Activated CD4-positive, CD25-positive, alpha-beta regulatory T cell treated with anti-CD3 and anti-CD28 coated beads, Interleukin-2, amount 50 U/mL, for 24 hours (primary cell): ENCODE measurements around the gene AAGAB.

ENCODE experiments used
- ATAC-seq, 2 donors: fragments of 150-1000 bp; cut with Tn5 transposase; one replicate each; pipeline ENCODE4 v1.10.0; 2021; ENCODE audit warnings: mild to moderate bottlenecking in 1 of 2, moderate library complexity in 1 of 2

The AAGAB gene

DNA sequence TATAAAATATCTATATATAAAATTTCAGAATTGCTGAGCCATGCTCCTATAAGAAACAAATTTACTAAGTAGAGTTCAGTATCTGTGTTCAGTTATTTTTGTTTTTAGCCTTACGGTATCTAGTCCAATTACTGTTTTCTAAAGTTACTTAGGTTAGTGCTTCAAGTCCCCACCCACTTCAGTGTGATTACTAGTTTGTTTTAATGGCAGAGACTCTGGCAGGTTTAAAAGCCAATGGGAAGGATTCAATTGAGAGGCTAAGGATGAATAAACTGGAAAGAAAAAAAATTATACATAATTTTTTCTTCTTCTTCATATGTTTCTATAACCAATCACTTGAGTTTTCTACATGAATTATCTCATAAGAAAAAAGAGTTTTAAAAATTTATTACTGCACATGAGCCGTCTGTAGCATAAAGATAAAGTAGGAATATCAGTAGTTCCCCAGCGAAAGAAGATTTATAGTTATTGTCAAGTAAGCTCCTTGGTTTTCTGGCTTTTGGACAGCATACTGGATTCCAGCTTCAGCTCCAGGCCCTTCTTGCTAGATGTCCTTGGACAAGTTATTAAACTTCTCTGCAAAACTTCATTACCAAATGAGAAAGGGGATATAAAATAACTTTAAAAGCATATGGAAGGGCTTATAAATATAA is 46.8 kb downstream of the AAGAB start:
- no peak for ATAC-seq

DNA sequence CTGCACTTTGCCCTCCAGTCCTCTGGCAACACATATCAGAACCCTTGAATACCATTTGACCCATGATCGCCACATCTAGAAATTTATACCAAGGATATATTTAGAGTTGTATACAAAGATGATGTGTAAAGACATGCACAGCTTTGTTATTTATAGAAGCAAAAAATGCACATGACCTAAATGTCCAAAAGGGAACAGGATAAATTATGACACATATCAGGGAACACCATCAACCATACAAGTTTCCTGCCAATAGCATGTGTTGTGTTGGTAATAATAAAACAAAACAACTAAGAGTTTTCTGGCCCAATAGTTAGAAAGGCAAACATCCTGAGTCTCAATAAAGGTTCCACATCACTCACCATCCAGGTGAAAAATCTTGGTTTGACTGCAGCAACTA is 51.5 kb downstream of the AAGAB start:
- ATAC-seq, result no peak

DNA sequence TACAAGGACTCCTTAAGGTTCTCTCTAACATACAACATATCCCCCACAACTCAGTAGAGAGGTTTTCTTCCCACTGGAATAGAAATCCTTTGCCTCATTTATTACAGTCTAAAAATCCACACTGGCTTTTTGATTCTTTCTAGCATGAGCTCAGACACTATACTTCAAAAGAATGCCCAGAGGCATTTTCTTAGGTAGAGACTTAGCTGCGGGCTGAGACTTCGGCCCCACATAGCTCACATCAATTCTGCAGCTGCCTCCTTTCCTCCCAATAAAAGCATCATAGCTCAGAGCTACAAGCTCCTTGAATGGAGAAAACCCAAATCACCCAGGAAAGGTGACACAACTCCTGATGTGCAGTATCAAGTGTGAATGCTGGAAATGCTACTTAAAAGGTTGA is 52.4 kb downstream of the AAGAB start:
- no peak for ATAC-seq

DNA sequence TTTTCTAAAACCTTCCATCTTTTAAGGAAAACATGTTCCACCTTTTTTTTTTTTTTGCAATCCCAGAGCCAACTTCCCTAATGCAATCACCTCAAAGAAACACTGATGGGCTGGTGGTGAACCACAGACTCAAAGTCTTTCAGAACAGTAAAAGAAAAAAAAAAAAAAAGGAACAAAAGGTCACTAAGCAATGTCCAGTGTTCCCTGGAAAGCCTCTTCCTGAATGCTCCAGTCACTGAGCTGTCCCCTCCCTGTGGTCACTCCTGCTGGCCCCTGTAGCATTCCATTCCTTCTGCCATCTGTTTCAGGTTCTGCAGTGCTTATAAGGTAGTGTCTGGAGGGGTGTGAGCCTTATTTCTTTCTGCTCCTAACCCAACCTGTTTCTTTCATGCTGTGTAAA is 53.3 kb downstream of the AAGAB start:
- no peak for ATAC-seq

DNA sequence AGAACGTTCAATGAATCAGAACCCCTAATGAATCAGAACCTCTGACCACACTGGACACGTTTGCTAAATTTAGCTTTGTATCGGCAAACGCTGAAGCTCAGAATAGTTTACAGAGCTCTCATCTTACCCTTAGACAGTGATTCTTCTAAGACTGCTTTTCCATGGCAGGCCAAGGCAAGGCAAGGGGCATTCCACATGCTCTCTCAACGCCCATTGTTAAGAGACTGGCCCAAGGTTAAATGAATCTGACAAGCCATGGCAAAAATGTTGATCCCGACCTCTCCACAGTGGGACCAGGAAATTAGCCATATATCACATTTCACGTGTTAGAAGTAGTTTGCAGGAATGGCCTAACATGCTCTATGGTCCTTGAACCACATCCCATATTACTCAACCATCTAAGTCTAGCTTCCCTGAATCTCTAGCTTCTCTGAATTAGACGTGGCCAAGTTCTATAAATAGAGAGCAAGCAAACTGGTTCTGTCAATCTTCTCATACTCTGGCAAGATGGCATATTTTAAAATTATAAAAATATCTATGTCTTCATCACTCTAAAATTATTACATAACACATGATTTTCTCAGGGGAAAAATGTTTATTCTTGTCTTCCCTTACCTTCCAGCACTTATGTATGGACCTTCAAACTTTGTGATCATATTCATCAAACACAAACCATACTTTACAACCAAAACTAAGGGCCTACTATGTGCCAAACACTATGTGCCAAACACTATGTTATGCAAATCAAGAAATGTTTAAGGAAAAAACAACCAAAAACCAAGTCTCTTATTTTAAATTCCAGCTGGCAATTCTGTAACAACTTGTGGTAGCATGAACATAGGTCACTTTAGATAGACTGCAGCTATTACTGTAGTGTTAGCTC is 54.3 kb downstream of the AAGAB start:
- no peak for ATAC-seq

DNA sequence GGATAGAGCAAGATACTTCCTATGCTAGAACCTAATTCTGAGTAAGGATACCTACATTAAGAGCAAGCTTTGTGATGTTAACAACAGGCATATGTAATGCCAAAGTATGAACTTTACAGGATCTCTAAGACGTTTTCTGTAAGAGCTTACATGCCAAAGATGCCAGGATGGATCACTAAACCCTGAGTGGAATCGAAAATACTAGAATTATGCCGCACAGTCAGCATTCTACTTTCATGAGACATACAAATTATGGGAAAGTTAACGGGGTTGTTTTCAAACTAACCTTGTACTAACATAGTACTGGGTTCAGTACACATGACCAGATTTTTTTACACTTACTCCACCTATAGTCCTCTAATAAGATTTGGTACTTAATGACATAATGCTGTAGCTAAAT is 55.1 kb downstream of the AAGAB start:
- no peak for ATAC-seq

DNA sequence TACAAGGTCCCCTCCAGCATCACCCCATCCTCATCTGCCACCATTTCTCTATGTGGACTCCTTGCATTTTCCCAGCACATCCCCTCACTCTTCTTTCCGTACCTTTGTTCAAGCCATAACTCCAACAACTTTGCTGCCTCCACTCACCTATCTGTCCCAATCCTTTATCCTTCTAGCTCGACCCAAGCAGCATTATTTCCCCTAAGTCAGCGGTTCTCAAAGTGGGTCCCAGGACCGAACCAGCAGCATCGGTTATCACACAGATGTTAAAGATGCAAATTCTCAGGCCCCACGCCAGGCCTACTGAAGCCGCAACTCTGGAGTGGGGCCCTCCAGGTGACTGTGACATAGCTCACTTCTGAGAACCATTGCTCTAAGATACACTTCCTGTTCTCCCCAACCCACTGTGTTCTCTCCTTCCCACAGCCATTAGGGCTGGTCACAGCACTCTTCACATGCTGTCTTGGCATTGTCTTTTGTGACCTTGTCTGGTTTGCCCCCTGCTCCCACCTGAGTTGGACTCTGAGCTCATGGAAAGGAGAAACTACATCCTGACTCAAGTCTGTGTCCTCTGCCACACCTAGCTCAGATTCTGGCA is 56.2 kb downstream of the AAGAB start:
- ATAC-seq, result peak; percentile 58 to 75

DNA sequence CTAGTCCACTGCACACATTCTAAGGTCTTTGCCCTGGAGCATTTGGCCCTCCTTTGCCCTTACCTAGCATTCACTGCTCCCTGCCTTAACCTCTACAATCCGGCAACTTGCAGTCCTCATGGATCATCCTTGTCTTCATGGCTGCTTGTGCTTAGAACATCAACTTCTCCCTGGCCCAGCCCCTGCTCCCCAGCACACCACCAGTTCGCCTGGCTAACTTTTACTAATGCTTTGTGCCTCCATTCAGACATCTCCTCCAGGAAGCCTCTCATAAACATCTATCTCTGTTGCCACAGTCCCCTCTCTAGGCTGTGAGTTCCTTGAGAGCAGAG is 57.1 kb downstream of the AAGAB start:
- no peak for ATAC-seq

DNA sequence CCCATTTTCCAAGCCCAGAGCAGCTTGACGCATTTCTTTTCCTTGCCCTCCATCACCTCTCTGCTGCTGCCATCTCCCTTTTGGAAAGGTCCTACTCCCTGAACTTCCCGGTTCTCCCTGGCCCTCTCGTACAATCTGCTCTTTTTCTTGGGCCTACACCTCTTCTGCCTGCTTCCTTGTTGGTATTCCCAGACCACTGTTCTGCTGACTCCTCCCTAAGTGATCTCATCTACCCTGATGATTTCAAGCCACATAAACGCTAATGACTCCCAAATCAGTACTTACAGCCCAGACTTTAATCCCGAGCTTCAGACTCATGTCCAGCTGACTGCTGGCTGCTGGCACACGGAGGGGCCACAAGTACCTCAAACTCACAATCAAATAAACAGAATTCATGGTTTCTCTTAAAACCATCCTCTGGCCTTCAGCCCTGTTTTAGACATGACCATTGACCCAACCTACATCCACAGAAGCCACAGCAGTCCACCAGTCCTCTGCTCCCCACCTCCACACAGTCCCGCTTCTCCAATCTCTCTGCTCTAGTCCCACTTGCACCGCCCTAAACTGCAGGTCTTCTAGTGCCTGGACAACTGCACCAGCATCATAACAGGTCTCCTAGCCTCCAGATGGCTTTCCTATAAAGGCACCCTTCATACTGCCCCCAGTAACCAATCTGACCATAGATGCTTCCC is 57.6 kb downstream of the AAGAB start:
- ATAC-seq, result no peak

DNA sequence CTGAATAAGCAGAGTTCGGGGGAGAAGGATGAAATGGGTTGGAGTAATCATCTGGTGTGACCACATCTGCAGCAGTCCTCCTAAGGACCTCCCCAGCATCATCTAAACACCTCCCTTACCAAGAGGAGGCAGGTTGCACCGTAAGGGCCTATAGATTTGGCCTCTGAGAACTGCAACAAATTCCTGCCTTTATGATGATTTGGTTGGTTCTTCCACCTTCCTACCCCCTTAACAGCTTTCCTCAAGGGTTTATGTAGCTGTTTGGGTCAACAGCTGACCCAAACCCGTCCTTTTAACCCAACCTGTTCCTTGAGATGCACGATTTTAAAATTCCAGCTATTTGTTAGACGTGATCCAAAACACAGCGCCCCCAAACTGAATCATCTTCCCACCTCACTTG is 58.2 kb downstream of the AAGAB start:
- ATAC-seq, result no peak

DNA sequence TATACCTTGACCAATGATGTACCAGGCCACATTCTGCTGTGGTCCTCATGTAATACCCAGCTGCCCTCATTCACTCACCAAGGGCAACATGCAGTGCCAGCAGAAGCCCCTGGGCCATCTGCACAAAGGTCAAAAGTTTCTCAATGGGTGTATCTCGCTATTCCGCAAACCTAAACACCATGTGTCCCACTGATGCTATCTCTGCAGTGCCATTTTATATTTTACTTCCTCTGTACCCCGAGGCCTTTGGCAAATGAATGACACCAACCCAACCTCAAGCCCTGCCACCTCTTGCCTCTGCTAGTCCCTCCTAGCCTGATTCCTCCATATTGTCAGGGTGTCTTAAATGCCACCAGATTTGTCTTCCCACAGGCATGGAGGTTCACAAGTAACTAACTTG is 59.2 kb downstream of the AAGAB start:
- no peak for ATAC-seq

DNA sequence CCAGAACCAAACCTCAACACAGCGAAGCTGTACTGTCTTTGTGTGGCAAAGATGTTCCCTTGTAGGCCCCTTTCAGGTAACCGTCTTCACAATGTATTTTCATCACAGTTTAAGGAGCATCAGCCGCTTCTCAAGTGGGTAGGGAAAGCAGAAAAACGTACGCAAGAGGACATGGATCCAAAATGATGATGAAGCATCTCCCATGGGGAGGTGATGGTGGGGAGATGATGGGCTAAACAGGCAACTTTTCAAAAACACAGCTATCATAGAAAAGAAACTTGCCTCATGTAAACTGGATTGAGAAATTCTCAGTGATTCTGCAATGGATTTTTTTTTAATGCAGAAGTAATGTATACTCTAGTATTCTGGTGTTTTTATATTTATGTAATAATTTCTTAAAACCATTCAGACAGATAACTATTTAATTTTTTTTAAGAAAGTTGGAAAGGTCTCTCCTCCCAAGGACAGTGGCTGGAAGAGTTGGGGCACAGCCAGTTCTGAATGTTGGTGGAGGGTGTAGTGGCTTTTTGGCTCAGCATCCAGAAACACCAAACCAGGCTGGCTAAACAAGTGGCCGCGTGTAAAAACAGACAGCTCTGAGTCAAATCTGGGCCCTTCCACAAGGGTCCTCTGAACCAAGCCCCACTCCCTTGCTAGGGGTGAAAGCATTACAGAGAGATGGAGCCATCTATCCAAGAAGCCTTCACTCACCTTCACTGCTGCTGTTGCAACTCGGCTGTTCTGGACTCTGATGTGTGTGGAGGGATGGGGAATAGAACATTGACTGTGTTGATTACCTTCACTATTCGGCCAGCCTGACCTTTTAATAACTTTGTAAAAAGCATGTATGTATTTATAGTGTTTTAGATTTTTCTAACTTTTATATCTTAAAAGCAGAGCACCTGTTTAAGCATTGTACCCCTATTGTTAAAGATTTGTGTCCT is 60.0 kb downstream of the AAGAB start:
- no peak for ATAC-seq

DNA sequence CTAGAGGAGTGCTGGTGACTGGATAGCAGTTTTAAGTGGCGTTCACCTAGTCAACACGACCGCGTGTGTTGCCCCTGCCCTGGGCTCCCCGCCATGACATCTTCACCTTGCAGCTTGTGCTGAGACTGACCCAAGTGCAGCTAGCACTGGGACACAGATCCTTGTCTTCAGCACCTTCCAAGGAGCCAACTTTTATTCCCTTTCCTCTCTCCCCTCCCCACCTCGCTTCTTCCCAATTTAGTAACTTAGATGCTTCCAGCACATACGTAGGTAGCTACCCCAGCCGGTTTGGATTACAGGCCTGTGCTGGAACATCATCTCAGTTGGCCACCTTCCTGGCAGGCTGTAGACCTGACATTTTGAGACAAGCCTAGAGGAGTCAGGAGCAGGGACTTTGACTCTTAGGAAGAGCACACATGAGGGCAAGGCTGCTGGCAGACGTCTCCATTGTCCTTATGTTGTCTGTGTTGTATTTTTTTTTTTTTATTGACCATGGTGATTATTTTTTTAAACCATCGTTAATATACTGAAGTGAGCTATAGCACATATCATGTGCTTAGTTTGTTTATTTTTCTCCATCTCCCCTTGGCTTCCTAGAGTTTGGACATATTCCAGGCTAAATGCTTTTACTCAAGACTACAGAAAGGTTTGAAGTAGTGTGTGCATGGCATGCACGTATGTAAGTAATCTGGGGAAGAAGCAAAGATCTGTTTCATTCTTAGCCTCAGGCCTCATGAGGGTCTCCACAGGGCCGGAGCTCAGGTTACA is 61.1 kb downstream of the AAGAB start:
- ATAC-seq, result no peak

DNA sequence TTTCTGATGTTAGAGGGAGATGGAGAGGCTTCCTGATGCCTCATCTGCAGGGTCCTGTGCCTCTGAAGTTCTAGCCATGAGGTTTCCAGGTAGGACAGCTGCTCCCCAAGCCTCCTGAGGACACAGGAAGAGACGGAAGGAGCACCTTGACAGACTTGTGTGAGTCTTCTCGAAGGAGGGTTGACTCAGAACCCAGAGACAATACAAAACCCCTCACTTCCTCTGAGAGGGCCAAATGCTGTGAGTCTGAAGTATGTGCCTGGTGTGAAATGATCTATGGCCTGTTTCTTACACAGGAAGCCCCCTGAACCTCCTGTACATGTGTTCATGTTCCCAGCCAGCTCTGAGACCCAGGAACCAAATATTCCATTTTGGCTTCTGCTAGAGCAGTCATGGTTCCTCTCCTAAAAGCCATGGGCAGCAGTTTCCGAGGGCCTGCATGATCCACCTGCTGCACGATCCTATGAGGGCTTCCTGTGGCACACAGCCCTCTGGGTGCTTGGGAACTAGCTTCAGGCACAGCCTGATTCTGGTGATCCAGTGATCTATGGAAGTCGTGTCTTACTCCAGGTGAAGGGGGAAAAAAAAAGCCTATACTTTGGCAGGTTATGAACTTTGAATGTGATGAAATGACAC is 62.2 kb downstream of the AAGAB start:
- ATAC-seq, result no peak

DNA sequence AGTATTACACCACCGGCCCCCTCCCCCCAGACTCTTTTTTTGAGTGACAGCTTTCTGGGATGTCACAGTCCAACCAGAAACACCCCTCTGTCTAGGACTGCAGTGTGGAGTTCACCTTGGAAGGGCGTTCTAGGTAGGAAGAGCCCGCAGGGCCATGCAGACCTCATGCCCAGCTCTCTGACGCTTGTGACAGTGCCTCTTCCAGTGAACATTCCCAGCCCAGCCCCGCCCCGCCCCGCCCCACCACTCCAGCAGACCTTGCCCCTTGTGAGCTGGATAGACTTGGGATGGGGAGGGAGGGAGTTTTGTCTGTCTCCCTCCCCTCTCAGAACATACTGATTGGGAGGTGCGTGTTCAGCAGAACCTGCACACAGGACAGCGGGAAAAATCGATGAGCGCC is 63.6 kb downstream of the AAGAB start:
- ATAC-seq, result no peak

DNA sequence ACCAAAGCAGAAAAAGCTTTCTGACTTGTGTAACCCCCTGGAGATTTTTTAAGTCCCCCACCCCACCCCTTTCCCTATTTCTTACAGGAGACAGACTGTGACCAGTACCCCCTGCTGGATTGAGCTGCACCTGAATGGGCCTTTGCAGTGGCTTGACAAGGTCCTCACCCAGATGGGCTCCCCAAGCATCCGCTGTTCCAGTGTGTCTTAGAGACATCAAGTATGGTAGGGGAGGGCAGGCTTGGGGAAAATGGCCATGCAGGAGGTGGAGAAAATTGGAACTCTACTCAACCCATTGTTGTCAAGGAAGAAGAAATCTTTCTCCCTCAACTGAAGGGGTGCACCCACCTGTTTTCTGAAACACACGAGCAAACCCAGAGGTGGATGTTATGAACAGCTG is 64.1 kb downstream of the AAGAB start:
- no peak for ATAC-seq

DNA sequence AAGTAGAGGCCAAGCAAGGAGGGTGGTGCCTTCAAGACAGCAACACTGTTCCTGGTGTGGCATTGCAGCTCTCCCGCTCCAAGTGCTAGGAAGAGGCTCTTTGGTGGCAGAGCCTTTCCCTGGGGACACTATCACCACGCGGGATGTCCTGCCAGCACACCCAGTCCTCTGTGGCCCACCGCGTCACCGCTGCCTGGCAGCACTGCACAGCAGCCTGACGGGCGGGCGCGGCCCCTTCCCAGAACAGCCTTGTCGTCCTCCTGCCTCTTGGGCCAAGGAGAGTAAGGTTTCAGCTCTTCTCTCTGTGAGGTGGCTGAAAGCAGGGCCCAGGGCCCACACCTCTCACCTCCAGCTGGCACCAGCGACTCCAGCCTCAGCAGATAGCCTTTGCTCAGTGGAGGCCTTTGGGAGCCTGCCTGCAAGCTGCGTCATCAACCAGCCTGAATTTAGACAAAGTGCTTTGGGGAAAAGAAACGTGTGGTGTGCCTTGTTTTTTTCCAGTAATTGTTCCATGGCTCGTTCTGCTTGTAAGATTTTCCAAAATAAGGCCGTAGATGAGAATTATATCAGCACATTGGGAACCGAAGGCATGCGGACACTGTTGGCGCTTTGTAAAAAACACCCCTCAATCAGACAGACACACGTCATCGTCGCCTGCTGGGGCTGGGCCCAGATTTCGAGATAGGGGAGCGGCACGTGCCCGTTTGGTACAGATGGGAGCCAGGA is 65.0 kb downstream of the AAGAB start:
- no peak for ATAC-seq

DNA sequence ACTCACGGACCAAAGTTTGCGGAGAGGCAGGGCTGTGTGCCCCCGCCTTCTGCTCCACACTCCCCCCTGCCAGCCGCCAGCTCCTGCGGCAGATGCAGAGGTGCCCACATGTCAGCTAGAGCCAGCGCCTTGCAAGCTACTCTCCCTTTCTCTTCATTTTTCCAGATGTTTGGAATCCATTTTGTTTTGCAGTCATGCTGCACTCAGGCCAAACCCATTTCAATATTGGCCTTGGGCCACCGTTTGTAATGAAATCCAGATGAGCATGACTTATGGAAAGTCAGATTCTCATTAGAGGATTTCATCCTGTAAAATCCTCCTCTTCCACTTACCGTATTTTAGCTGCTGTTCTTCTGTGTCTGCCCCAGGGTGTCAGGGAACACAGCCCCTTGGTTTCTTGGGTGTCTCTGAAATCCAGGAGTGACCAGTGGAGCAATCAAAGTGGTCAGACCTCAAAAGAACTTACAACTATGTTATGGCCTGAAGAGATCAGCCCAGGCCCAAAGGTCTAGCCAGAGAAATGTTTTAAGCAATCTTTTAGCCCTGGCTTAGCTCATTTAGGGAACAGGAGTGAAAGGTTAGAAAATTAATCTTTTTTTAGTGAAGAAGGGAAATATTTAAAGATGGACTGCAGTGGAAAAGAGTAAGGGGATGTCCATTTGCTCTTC is 65.8 kb downstream of the AAGAB start:
- ATAC-seq, result no peak

DNA sequence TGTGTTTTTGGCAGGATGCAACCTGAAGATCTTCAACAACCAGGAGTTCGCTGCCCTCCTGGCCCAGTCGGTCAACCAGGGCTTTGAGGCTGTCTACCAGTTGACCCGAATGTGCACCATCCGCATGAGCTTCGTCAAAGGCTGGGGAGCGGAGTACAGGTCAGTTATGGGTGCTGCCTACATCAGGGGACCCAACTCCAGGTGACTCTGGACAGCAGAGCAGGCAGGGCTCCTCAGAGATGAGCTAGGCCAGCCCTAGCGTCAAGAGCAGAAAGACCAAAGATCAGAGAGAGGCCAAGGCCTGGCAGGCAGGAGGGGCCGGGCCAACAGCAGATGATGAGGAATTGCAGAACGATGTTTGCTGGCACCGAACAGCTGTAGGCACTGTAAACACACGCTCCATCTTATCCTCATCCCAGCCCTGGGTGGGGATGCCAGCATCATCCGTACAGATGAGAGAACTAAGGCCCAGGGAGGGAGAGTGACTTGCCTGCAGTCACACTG is 67.1 kb downstream of the AAGAB start:
- no peak for ATAC-seq

DNA sequence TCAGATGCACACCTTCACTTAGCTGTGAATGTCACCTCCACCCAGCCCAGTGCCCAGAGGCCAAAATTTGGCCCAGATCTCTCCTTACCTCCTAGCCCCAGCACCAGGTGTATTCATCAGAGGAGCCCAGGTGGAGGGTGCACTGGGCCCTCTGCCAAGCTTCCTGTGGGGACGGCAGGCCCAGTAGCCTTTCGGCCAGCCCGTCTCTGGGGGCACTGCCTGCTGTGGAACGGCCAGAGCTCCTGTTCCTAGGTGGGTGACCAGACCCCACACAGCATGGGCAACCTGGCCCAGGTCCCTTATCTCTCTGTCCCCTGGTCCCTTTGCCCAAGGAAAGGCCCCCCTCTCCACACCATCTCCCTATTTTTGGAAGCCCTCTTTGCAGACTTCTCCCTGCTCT is 67.8 kb downstream of the AAGAB start:
- ATAC-seq, result no peak
